Measurements from ENCODE around the gene RTN4. TPM values are rescaled to one million over a fixed set of nuclear protein-coding genes. Genes with fewer than 3 reads are reported as not detected.
A peak's percentile ranks its signal among the peaks of the same experiment; 100 is the strongest.

RTN4 gene
- total RNA-seq, 2 experiments from 2014 or later, result 84.9 to 85.7 TPM

- Histone ChIP-seq H3K9me3 (ENCODE audit: control insufficient read depth in 1 of 2, insufficient read depth in 1 of 2, low read length in 2 of 2) (no peaks in the 10 kb centered on the region), H3K4me1 (ENCODE audit: insufficient read depth, low read length) (peaks cover 21% of the 10 kb centered on the region), H3K36me3 (ENCODE audit: insufficient read depth, low read length) (no peaks in the 10 kb centered on the region), H3K27me3 (ENCODE audit: control insufficient read depth in 1 of 2, insufficient read depth in 2 of 2, low read length in 2 of 2) (no peaks in the 10 kb centered on the region), H3K4me3 (ENCODE audit: low read length) (no peak overlapping the region), H3K27ac (ENCODE audit: low read depth in 1 of 2, low read length in 2 of 2) (no peak overlapping the region)
- Mint-ChIP-seq H3K4me3 (no peak overlapping the region), H3K9me3 (no peaks in the 10 kb centered on the region), H3K36me3 (ENCODE audit: low read depth) (no peaks in the 10 kb centered on the region), H3K4me1 (ENCODE audit: low read depth) (peaks cover 18% of the 10 kb centered on the region), H3K27me3 (no peaks in the 10 kb centered on the region), H3K27ac (no peak overlapping the region)
- intact Hi-C loops (cut with DNase I, micrococcal nuclease), result no loop called here
- POLR2A ChIA-PET, result interaction anchor here (0.6 kb wide), 1 partner anchor 196 kb away, joined by 3 read pairs; no protein-coding TSS in a partner anchor
- no peak for TF ChIP-seq CTCF (IDR thresholded peaks at IDR 0.05)
- no peak for ATAC-seq (ENCODE audit: poor library complexity)
- DNase-seq, result no peak
- CTCF ChIA-PET, result interaction anchor here (1.4 kb wide), 1 partner anchor 10 kb away, joined by 3 read pairs; no protein-coding TSS in a partner anchor
Measured at GRCh38 chr2:55027226-55027625, 23.0 kb downstream of the RTN4 start.

- Histone ChIP-seq H3K27ac (ENCODE audit: low read depth in 1 of 2, low read length in 2 of 2) (no peak overlapping the region), H3K36me3 (ENCODE audit: insufficient read depth, low read length) (no peaks in the 10 kb centered on the region), H3K4me1 (ENCODE audit: insufficient read depth, low read length) (peaks cover 25% of the 10 kb centered on the region), H3K9me3 (ENCODE audit: control insufficient read depth in 1 of 2, insufficient read depth in 1 of 2, low read length in 2 of 2) (no peaks in the 10 kb centered on the region), H3K27me3 (ENCODE audit: control insufficient read depth in 1 of 2, insufficient read depth in 2 of 2, low read length in 2 of 2) (no peaks in the 10 kb centered on the region), H3K4me3 (ENCODE audit: low read length) (no peak overlapping the region)
- ChIA-PET CTCF (interaction anchor here (1.2 to 1.8 kb wide), 3 partner anchors 13 to 143 kb away, joined by 3 to 4 read pairs (median 3); no protein-coding TSS in a partner anchor), POLR2A (interaction anchor here (0.9 to 1.5 kb wide), 3 partner anchors 15 to 142 kb away, joined by 3 to 8 read pairs (median 4); partner anchors contain the start of gene RTN4)
- Mint-ChIP-seq H3K4me3 (no peak overlapping the region), H3K4me1 (ENCODE audit: low read depth) (peaks cover 10% of the 10 kb centered on the region), H3K27me3 (no peaks in the 10 kb centered on the region), H3K9me3 (no peaks in the 10 kb centered on the region), H3K36me3 (ENCODE audit: low read depth) (no peaks in the 10 kb centered on the region), H3K27ac (no peak overlapping the region)
- no peak for TF ChIP-seq CTCF (IDR thresholded peaks at IDR 0.05)
- intact Hi-C loops (cut with DNase I, micrococcal nuclease), result no loop called here
- DNase-seq, result peak in 1 of 14 experiments; percentile 8
- peak; percentile 39 for ATAC-seq (ENCODE audit: poor library complexity)
Measured at GRCh38 chr2:55026202-55026601, 24.0 kb downstream of the RTN4 start.

- ChIA-PET CTCF (interaction anchor here (0.8 to 1.8 kb wide), 4 partner anchors 8 to 143 kb away, joined by 3 to 4 read pairs (median 3); no protein-coding TSS in a partner anchor), POLR2A (interaction anchor here (0.8 to 1.5 kb wide), 5 partner anchors 16 to 143 kb away, joined by 3 to 8 read pairs (median 4); partner anchors contain the start of gene RTN4)
- ATAC-seq (ENCODE audit: poor library complexity) (no peak), DNase-seq (no peak)
- no peak for TF ChIP-seq CTCF (IDR thresholded peaks at IDR 0.05)
- Histone ChIP-seq H3K9me3 (ENCODE audit: control insufficient read depth in 1 of 2, insufficient read depth in 1 of 2, low read length in 2 of 2) (peaks cover 0 to 3% of the 10 kb centered on the region in 2 experiments), H3K4me1 (ENCODE audit: insufficient read depth, low read length) (peaks cover 25% of the 10 kb centered on the region), H3K4me3 (ENCODE audit: low read length) (no peak overlapping the region), H3K27me3 (ENCODE audit: control insufficient read depth in 1 of 2, insufficient read depth in 2 of 2, low read length in 2 of 2) (no peaks in the 10 kb centered on the region), H3K36me3 (ENCODE audit: insufficient read depth, low read length) (no peaks in the 10 kb centered on the region), H3K27ac (ENCODE audit: low read depth in 1 of 2, low read length in 2 of 2) (no peak overlapping the region)
- Mint-ChIP-seq H3K9me3 (no peaks in the 10 kb centered on the region), H3K27me3 (no peaks in the 10 kb centered on the region), H3K36me3 (ENCODE audit: low read depth) (no peaks in the 10 kb centered on the region), H3K4me1 (ENCODE audit: low read depth) (peaks cover 5% of the 10 kb centered on the region), H3K27ac (no peak overlapping the region), H3K4me3 (no peak overlapping the region)
- intact Hi-C loops (cut with DNase I, micrococcal nuclease), result no loop called here
Measured at GRCh38 chr2:55025627-55026026, 24.6 kb downstream of the RTN4 start.
